ENCODE measurements around the gene TLNRD1. TPM values are rescaled to one million over a fixed set of nuclear protein-coding genes. Genes with fewer than 3 reads are reported as not detected.

Gene TLNRD1
- total and polyA plus RNA-seq, 7 donors = 0.65 to 5.1 (median 2.6) TPM

GRCh38 chr15:81046290-81046689 lies 45.6 kb downstream of the TLNRD1 start:
- Histone ChIP-seq H3K4me1 (no peaks in the 10 kb centered on the region), H3K27ac (no peak overlapping the region), H3K4me3 (no peak overlapping the region), H3K9me3 (no peaks in the 10 kb centered on the region), H3K36me3 (ENCODE audit: insufficient read depth in 1 of 2, low read depth in 1 of 2) (no peaks in the 10 kb centered on the region), H3K27me3 (ENCODE audit: insufficient read depth in 3 of 3, low read length in 2 of 3) (no peaks in the 10 kb centered on the region)
- WGBS, 3 donors = 92 to 98% (median 98%) methylated on average over 2 of the region's 2 CpGs
- TF ChIP-seq, protein P1, sequence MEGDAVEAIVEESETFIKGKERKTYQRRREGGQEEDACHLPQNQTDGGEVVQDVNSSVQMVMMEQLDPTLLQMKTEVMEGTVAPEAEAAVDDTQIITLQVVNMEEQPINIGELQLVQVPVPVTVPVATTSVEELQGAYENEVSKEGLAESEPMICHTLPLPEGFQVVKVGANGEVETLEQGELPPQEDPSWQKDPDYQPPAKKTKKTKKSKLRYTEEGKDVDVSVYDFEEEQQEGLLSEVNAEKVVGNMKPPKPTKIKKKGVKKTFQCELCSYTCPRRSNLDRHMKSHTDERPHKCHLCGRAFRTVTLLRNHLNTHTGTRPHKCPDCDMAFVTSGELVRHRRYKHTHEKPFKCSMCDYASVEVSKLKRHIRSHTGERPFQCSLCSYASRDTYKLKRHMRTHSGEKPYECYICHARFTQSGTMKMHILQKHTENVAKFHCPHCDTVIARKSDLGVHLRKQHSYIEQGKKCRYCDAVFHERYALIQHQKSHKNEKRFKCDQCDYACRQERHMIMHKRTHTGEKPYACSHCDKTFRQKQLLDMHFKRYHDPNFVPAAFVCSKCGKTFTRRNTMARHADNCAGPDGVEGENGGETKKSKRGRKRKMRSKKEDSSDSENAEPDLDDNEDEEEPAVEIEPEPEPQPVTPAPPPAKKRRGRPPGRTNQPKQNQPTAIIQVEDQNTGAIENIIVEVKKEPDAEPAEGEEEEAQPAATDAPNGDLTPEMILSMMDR (IDR thresholded peaks at IDR 0.05) = no peak
- no peak for ATAC-seq
- intact Hi-C loops (cut with DNase I) = loop anchor here in 1 of 2 donors (10.0 kb wide), 1 partner anchor 59 kb away; no protein-coding TSS in a partner anchor
- no peak for DNase-seq

DNA sequence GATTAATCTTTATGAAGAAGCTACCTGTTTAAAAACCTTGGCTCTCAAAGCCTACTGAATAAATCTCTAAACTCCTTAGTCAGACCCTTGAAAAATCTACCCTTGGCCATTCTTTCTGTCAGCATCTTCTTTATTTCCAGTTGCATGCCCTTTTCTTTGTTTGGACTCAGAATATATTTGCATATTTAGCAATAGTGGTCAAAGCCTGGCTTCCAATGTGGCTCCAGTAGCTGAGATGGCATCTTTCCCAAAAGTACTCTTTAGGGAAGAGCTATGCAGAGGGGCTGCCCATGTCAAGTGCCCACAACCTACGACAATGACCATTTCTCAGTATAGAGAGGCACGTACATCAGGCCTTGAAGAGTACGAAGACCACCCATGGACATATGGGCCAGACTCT lies 47.2 kb downstream of the TLNRD1 start:
- Histone ChIP-seq H3K27me3 (ENCODE audit: insufficient read depth in 3 of 3, low read length in 2 of 3) (no peaks in the 10 kb centered on the region), H3K4me3 (no peak overlapping the region), H3K4me1 (no peaks in the 10 kb centered on the region), H3K9me3 (no peaks in the 10 kb centered on the region), H3K27ac (no peak overlapping the region), H3K36me3 (ENCODE audit: insufficient read depth in 1 of 2, low read depth in 1 of 2) (no peaks in the 10 kb centered on the region)
- 96 to 100% (median 97%) methylated on average over 3 of the region's 3 CpGs for WGBS, 3 donors
- intact Hi-C loops (cut with DNase I) = loop anchor here in 1 of 2 donors (10.0 kb wide), 1 partner anchor 57 kb away; no protein-coding TSS in a partner anchor
- TF ChIP-seq, protein P1 (IDR thresholded peaks at IDR 0.05) = no peak
- no peak for DNase-seq
- no peak for ATAC-seq

- ATAC-seq (no peak), DNase-seq (no peak)
- intact Hi-C loops (cut with DNase I) = loop anchor here in 1 of 2 donors (10.0 kb wide), 1 partner anchor 55 kb away; no protein-coding TSS in a partner anchor
- no peaks in the 10 kb centered on the region for H3K9me3 ChIP-seq
- H3K4me3 ChIP-seq = no peak overlapping the region
- H3K4me1 ChIP-seq = no peaks in the 10 kb centered on the region
- no peaks in the 10 kb centered on the region for H3K27me3 ChIP-seq (ENCODE audit: insufficient read depth in 3 of 3, low read length in 2 of 3)
- WGBS, 3 donors = 52 to 56% (median 55%) methylated on average over 4 of the region's 4 CpGs
- H3K36me3 ChIP-seq (ENCODE audit: insufficient read depth in 1 of 2, low read depth in 1 of 2) = no peaks in the 10 kb centered on the region
- no peak overlapping the region for H3K27ac ChIP-seq
- TF ChIP-seq, protein P1 (IDR thresholded peaks at IDR 0.05) = no peak
These were observed 49.1 kb downstream of the TLNRD1 start for GRCh38 chr15:81049835-81050234.

GRCh38 chr15:81050259-81050658 lies 49.5 kb downstream of the TLNRD1 start:
- H3K36me3 ChIP-seq (ENCODE audit: insufficient read depth in 1 of 2, low read depth in 1 of 2) = no peaks in the 10 kb centered on the region
- no peaks in the 10 kb centered on the region for H3K4me1 ChIP-seq
- TF ChIP-seq, protein P1 (IDR thresholded peaks at IDR 0.05) = no peak
- H3K4me3 ChIP-seq = no peak overlapping the region
- no peak for DNase-seq
- no peak overlapping the region for H3K27ac ChIP-seq
- no peaks in the 10 kb centered on the region for H3K27me3 ChIP-seq (ENCODE audit: insufficient read depth in 3 of 3, low read length in 2 of 3)
- no peaks in the 10 kb centered on the region for H3K9me3 ChIP-seq
- intact Hi-C loops (cut with DNase I) = no loop called here
- no peak for ATAC-seq

DNA sequence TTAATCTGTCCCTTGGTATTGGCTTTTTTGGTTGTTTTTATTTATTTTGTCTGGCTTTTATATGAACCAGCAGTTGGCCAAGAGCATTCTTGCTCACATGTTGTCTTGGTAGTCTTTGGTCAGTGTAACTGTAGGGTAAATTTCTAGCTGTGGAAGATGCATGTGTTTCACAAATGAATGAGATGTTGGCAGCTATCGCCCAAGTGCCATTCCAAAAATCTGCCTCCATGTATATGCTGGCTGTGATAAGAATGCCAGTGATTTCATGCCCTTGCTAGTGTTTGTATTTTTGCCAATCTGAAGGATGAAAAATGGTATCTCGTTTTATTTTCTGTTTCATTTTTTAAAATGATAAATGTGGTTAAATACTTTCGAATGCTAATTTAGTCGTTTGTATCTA lies 50.1 kb downstream of the TLNRD1 start:
- intact Hi-C loops (cut with DNase I) = no loop called here
- Histone ChIP-seq H3K27me3 (ENCODE audit: insufficient read depth in 3 of 3, low read length in 2 of 3) (no peaks in the 10 kb centered on the region), H3K36me3 (ENCODE audit: insufficient read depth in 1 of 2, low read depth in 1 of 2) (no peaks in the 10 kb centered on the region), H3K4me1 (no peaks in the 10 kb centered on the region), H3K9me3 (no peaks in the 10 kb centered on the region), H3K27ac (no peak overlapping the region), H3K4me3 (no peak overlapping the region)
- 38 to 46% (median 40%) methylated on average over 4 of the region's 4 CpGs for WGBS, 3 donors
- DNase-seq (no peak), ATAC-seq (no peak)
- TF ChIP-seq, protein P1 (IDR thresholded peaks at IDR 0.05) = no peak
